ENCODE measurements around the gene VAPB. TPM values are rescaled to one million over a fixed set of nuclear protein-coding genes. Genes with fewer than 3 reads are reported as not detected.
"Not testable (repeated sequence)": the region's sequence is repeated elsewhere in the genome, so short reads cannot be mapped to it uniquely, and the experiment has no call there.

The VAPB gene
- total RNA-seq, 1 donor from 2014 or later = 12.9 TPM

DNA sequence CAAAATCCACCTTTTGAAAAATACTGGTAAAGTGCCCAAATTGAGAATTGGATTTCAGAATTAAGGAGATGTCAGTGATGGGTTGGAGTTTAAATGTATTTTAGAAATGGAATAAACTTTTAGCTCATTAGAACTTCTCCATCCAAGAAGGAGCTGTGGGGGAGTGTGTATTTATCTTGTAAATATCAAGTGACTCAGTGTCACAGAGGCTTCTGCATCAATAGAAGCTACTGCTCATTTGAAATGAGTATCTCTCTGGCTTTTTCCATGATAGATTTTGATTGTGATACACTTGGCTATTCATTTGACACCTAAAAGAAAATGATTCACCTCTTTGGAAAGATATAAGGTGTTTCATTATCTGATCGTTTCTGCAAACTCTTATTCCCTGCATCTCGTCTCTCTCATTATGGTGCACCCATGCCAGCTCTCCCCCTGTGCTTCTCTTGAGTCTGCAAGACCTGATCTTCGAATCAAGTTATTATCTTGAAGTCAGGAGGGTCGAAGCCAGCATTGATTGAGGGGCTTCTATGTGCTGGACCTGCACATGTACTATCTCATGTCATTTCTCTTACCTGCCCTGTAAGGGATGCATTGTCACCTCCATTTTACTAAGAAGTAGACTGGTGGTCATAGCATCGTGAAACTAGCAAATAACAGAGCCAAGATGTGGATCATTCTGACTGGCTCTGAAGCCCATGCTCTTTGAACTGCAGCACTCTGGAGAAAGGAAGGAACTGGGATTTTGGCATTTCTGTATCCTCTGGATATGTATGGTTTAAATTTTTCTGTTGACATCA is 30.1 kb downstream of the VAPB start:
- FAIRE-seq (no peak), DNase-seq (ENCODE audit: low read depth) (no peak)
- Histone ChIP-seq H3K27me3 (ENCODE audit: control insufficient read depth, insufficient read depth, low read length) (no peaks in the 10 kb centered on the region), H3K4me3 (ENCODE audit: low read depth, low read length) (no peak overlapping the region), H3K36me3 (ENCODE audit: control insufficient read depth, insufficient read depth, low read length) (peaks cover 3% of the 10 kb centered on the region)
- TF ChIP-seq, protein P1, sequence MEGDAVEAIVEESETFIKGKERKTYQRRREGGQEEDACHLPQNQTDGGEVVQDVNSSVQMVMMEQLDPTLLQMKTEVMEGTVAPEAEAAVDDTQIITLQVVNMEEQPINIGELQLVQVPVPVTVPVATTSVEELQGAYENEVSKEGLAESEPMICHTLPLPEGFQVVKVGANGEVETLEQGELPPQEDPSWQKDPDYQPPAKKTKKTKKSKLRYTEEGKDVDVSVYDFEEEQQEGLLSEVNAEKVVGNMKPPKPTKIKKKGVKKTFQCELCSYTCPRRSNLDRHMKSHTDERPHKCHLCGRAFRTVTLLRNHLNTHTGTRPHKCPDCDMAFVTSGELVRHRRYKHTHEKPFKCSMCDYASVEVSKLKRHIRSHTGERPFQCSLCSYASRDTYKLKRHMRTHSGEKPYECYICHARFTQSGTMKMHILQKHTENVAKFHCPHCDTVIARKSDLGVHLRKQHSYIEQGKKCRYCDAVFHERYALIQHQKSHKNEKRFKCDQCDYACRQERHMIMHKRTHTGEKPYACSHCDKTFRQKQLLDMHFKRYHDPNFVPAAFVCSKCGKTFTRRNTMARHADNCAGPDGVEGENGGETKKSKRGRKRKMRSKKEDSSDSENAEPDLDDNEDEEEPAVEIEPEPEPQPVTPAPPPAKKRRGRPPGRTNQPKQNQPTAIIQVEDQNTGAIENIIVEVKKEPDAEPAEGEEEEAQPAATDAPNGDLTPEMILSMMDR (IDR thresholded peaks at IDR 0.05; ENCODE audit: insufficient read depth, low read length, severe bottlenecking) = no peak

DNA sequence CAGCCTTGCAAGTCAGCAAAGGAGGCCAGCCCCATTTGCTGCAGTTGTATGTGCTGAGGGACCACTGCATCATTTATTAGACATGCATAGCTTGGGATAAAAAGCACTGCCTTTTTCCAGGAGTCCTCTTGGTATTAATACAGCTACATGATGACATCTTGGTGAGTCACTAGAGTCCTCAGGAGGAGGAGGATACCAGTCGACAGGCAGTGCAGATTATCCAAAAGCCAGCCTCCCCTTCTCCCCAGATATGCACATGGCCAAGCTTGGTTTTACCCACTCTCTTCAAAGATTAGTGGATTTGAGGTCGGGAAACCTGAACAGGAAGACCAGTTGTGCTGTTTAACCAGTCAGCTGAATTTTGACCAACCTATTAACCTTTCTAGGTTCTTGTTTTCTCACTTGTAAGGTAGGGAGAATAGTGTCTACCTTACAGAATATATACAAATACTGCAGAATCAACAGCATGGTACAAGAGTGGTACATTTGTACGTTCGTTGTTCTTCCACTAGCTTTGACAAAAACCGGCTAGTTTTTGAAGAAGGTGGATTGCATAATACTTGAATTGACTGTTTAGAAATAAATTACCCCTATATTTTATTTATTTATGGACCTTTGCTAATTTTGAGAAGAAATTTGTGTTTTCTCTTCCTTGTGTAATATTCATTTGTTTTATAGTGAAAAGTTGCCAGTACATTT is 31.9 kb downstream of the VAPB start:
- no peak for FAIRE-seq
- DNase-seq (ENCODE audit: low read depth) = peak; percentile 83
- Histone ChIP-seq H3K4me3 (ENCODE audit: low read depth, low read length) (no peak overlapping the region), H3K36me3 (ENCODE audit: control insufficient read depth, insufficient read depth, low read length) (peaks cover 3% of the 10 kb centered on the region), H3K27me3 (ENCODE audit: control insufficient read depth, insufficient read depth, low read length) (no peaks in the 10 kb centered on the region)
- TF ChIP-seq, protein P1 (IDR thresholded peaks at IDR 0.05; ENCODE audit: insufficient read depth, low read length, severe bottlenecking) = no peak

DNA sequence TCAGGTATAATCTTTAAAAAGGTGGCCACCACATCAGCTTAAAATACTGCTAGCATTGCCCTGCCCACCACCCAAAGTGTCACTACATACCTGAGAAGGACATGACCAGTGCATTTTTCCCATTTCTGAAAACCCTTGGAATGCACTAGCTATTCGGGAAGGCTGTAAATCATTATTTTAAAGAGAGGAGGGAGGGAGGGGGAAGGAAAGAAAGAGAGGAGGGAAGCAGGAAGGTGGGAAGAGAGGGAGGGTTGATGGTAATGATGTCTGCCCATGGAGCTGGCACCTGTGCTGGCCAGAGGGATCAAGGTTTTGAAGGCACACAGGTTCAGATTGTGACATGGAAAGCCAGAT is 32.4 kb downstream of the VAPB start:
- DNase-seq (ENCODE audit: low read depth) (no peak), FAIRE-seq (no peak)
- Histone ChIP-seq H3K36me3 (ENCODE audit: control insufficient read depth, insufficient read depth, low read length) (peaks cover 3% of the 10 kb centered on the region), H3K4me3 (ENCODE audit: low read depth, low read length) (no peak overlapping the region), H3K27me3 (ENCODE audit: control insufficient read depth, insufficient read depth, low read length) (no peaks in the 10 kb centered on the region)
- TF ChIP-seq, protein P1 (IDR thresholded peaks at IDR 0.05; ENCODE audit: insufficient read depth, low read length, severe bottlenecking) = no peak

DNA sequence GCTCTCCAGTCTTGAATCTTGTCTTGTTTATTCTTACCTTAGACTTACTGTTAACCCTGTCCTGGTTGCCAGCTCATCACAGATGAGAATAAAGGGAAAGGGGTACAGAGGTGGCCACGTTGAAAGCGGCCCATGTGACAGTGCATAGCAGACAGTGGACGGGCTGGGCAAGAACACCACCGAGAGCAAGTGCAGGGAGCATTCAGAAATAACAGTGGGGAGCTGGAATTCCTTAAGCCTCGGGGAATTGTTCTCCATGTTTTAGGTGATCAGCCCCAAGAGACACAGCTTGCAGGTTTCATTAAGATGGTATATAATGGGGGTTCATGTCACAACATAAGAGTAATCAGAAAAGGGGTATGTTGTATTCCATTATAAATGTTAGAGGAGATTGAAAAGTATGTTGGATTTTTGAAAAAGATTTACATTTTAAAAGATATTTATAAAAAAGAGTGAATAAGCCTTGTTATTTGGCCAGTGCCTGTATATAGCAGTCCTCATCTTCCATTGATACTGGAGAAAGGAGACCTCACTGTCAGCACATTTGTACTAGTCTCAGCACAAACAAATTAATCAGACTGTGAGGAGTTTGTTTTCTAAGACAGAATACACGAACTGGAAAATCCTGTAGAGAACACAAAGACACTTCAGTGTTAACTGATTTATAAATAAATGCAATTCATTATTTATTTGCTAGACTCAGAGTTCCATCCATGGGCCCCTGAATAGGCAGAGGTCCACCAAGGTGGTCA is 35.4 kb downstream of the VAPB start:
- FAIRE-seq (no peak), DNase-seq (ENCODE audit: low read depth) (no peak)
- H3K27me3 ChIP-seq (ENCODE audit: control insufficient read depth, insufficient read depth, low read length) = no peaks in the 10 kb centered on the region
- H3K4me3 ChIP-seq (ENCODE audit: low read depth, low read length) = no peak overlapping the region
- TF ChIP-seq, protein P1 (IDR thresholded peaks at IDR 0.05; ENCODE audit: insufficient read depth, low read length, severe bottlenecking) = no peak
- H3K36me3 ChIP-seq (ENCODE audit: control insufficient read depth, insufficient read depth, low read length) = peaks cover 2% of the 10 kb centered on the region

DNA sequence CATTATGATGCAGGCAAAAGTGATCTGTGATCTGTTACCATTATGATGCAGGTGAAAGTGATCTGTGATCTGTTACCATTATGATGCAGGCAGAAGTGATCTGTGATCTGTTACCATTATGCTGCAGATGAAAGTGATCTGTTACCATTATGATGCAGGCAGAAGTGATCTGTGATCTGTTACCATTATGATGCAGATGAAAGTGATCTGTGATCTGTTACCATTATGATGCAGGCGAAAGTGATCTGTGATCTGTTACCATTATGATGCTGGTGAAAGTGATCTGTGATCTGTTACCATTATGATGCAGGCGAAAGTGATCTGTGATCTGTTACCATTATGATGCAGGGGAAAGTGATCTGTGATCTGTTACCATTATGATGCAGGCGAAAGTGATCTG is 38.5 kb downstream of the VAPB start:
- not testable (repeated sequence) for H3K4me3 ChIP-seq (ENCODE audit: low read depth, low read length); H3K27me3 ChIP-seq (ENCODE audit: control insufficient read depth, insufficient read depth, low read length); H3K36me3 ChIP-seq (ENCODE audit: control insufficient read depth, insufficient read depth, low read length); DNase-seq (ENCODE audit: low read depth)
- FAIRE-seq = peak; percentile 91

DNA sequence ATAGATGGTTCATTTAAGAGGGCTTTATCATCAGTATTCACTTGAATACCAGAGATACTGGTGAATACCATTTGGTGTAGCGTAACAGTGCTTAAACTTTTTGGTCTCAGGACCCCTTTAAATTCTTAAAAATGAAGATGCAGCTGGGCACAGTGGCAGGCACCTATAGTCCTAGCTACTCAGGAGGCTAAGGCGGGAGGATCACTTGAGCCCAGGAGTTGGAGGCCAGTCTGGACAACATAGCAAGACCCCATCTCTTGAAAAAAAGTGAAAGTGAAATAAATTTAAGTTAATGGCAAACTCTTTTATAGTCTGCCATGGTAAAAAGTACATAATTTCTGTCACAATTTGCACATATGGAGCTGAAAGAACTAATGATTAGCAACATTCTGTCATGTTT is 39.3 kb downstream of the VAPB start:
- peaks cover 4% of the 10 kb centered on the region for H3K36me3 ChIP-seq (ENCODE audit: control insufficient read depth, insufficient read depth, low read length)
- DNase-seq (ENCODE audit: low read depth) = no peak
- no peak for FAIRE-seq
- TF ChIP-seq, protein P1 (IDR thresholded peaks at IDR 0.05; ENCODE audit: insufficient read depth, low read length, severe bottlenecking) = no peak
- H3K4me3 ChIP-seq (ENCODE audit: low read depth, low read length) = no peak overlapping the region
- no peaks in the 10 kb centered on the region for H3K27me3 ChIP-seq (ENCODE audit: control insufficient read depth, insufficient read depth, low read length)
